SU-DHL-6 (cell line): Measurements from ENCODE around the gene AK1.
A peak's percentile ranks its signal among the peaks of the same experiment; 100 is the strongest.

Experiments used
- H2AFZ ChIP-seq: fragments of 200-600 bp; sonication (generic); 2 replicates; pipeline ENCODE4 v1.6.1; 2014; ENCODE audit warnings: low read depth, mild to moderate bottlenecking, moderate library complexity, mixed read lengths, antibody characterized with exemption, low read length; ENCODE audit not compliant: severe bottlenecking
- H3F3A ChIP-seq: fragments of 200-600 bp; shearing (Covaris generic); 2 replicates; pipeline ENCODE4 v1.6.0; 2016; ENCODE audit warnings: antibody characterized with exemption, mild to moderate bottlenecking; ENCODE audit not compliant: insufficient read depth
- H3K27ac ChIP-seq: fragments of 200-600 bp; sonication (generic); 2 replicates; pipeline ENCODE4 v1.5.1; 2016; ENCODE audit warnings: low read depth, mild to moderate bottlenecking, low read length, moderate library complexity, mixed read lengths
- H3K27me3 ChIP-seq: fragments of 200-600 bp; sonication (generic), shearing (Covaris generic); 2 replicates; pipeline ENCODE4 v1.6.0; 2014; ENCODE audit warnings: mild to moderate bottlenecking, low read length
- H3K36me3 ChIP-seq: fragments of 200-600 bp; sonication (generic); 2 replicates; pipeline ENCODE4 v1.6.1; 2014; ENCODE audit warnings: mild to moderate bottlenecking, low read length, mixed read lengths
- H3K4me2 ChIP-seq: fragments of 300-600, 200-600 bp; shearing (Covaris generic), sonication (generic); 2 replicates; pipeline ENCODE4 v1.6.0; 2014; ENCODE audit warnings: low read length, low read depth, mild to moderate bottlenecking; ENCODE audit not compliant: poor library complexity, severe bottlenecking
- H3K4me3 ChIP-seq: fragments of 200-600 bp; sonication (generic); 2 replicates; pipeline ENCODE4 v1.5.1; 2014; ENCODE audit warnings: antibody characterized with exemption, low read length, mild to moderate bottlenecking, mixed read lengths; ENCODE audit not compliant: insufficient read depth, poor library complexity, severe bottlenecking
- H3K79me2 ChIP-seq: fragments of 200-600 bp; sonication (generic); 2 replicates; pipeline ENCODE4 v1.6.1; 2014; ENCODE audit warnings: mild to moderate bottlenecking, low read length, moderate library complexity; ENCODE audit not compliant: insufficient read depth
- H3K9ac ChIP-seq: fragments of 200-600 bp; sonication (generic); 2 replicates; pipeline ENCODE4 v1.7.0; 2014; ENCODE audit warnings: mild to moderate bottlenecking, low read length
- H3K9me2 ChIP-seq: fragments of 200-600 bp; sonication (generic); replicated peaks from 2 replicates; pipeline ENCODE4 v1.6.1; 2014; ENCODE audit warnings: low read length; ENCODE audit not compliant: insufficient read depth
- H3K9me3 ChIP-seq: fragments of 200-600 bp; sonication (generic); 2 replicates; pipeline ENCODE4 v1.6.1; 2014; ENCODE audit warnings: low read length, mixed read lengths; ENCODE audit not compliant: insufficient read depth
- H4K20me1 ChIP-seq: fragments of 200-600 bp; sonication (generic); 2 replicates; pipeline ENCODE4 v1.6.1; 2014; ENCODE audit warnings: low read depth, mild to moderate bottlenecking, antibody characterized with exemption, low read length, moderate library complexity, mixed read lengths
- CTCF ChIP-seq: fragments of 200-600 bp; sonication (generic); IDR thresholded peaks from one replicate; pipeline ENCODE4 v1.5.1; 2017; ENCODE audit warnings: antibody characterized with exemption, mild to moderate bottlenecking, low read length, moderate library complexity; ENCODE audit not compliant: insufficient read depth, poor library complexity, severe bottlenecking
- EZH2phosphoT487 ChIP-seq: fragments of 200-600 bp; sonication (generic), shearing (Covaris generic); conservative IDR thresholded peaks from 2 replicates; pipeline ENCODE4 v1.6.1; 2018; ENCODE audit warnings: mild to moderate bottlenecking, antibody characterized with exemption, low read length, moderate library complexity, mixed read lengths

The AK1 gene

DNA sequence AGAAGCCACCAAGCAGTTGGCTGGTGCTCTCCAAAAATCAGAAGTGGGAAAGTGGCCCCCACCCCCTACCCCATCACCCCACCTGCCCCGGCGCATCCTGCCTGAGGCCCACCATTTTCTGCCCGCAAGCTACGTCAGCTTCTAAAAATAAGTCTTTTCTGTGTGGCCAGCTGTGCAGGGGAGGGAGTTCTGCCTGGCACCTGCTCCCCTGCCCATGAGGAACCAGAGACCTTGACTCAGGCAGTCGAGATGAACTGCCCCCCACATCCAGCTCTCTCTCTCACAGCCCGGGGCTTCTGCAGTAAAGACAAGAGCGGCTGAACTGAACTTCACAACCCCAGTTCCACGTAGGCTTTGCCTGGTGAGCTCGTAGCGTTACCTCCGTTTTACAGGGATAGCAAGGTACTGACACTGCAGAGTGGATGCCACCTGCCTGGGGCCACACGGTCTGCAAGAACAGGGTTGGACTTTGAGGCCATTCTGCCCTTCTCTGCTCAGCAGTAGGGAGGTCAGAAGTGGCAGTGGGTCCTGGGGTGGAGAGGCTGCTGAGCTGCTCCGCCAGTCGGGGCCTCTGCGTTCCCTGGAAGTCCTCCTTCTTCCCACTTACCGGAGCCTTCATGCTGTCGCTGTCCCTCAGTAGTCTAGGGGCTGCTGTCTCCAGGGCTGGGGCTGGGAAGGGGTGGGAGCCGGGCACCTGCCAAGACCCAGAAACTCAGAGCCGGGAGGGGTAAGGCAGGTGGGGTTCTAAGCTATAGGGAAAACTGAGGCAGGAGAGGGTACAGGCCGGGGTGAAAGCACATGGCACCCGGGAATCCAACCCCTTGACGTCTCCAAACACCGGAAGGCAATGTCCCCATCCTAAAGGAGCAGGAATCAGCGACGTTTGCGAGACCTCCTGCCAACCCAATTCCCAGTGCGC lies 38.6 kb upstream of the AK1 start:
- Histone ChIP-seq H3K4me2 (peak overlapping the region; percentile 87), H3K36me3 (no peaks in the 10 kb centered on the region), H3K9ac (peak overlapping the region; percentile 84), H3K4me3 (peak overlapping the region; percentile 65), H3K27ac (peak overlapping the region; percentile 80), H3K27me3 (no peaks in the 10 kb centered on the region), H3K79me2 (no peaks in the 10 kb centered on the region), H3K9me3 (no peaks in the 10 kb centered on the region), H3F3A (peaks cover 19% of the 10 kb centered on the region), H2AFZ (peak overlapping the region; percentile 66), H3K9me2 (no peaks in the 10 kb centered on the region), H4K20me1 (no peaks in the 10 kb centered on the region)
- TF ChIP-seq CTCF: no peak
- no peak for TF ChIP-seq EZH2phosphoT487

GRCh38 chr9:127915325-127915752 lies 37.9 kb upstream of the AK1 start:
- no peaks in the 10 kb centered on the region for H3K9me3 ChIP-seq
- H3K27ac ChIP-seq: peak overlapping the region; percentile 80
- no peaks in the 10 kb centered on the region for H4K20me1 ChIP-seq
- H3K9me2 ChIP-seq: no peaks in the 10 kb centered on the region
- no peaks in the 10 kb centered on the region for H3K79me2 ChIP-seq
- H3K4me3 ChIP-seq: no peak overlapping the region
- H3K4me2 ChIP-seq: peak overlapping the region; percentile 87
- TF ChIP-seq CTCF (no peak), EZH2phosphoT487 (no peak)
- peaks cover 19% of the 10 kb centered on the region for H3F3A ChIP-seq
- H2AFZ ChIP-seq: no peak overlapping the region
- H3K9ac ChIP-seq: peak overlapping the region; percentile 26; the same call in 1 of the 2 replicates
- H3K36me3 ChIP-seq: no peaks in the 10 kb centered on the region
- H3K27me3 ChIP-seq: no peaks in the 10 kb centered on the region

DNA sequence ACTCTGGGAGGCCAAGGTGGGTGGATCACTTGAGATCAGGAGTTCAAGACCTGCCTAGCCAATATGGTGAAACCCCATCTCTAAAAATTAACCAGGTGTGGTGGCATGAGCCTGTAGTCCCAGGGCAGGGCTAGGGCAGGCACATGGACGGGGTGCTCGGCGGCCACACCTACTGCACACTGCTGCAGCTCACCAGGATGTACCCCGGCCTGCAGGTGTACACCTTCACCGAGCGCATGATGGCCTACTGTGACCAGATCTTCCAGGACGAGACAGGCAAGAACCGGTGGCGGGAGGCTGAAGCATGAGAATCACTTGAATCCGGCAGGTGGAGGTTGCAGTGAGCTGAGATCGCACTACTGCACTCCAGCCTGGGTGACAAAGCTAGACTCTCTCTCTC lies 36.2 kb upstream of the AK1 start:
- no peaks in the 10 kb centered on the region for H3K9me3 ChIP-seq
- no peak overlapping the region for H3K27ac ChIP-seq
- H3K36me3 ChIP-seq: no peaks in the 10 kb centered on the region
- no peaks in the 10 kb centered on the region for H3K27me3 ChIP-seq
- no peaks in the 10 kb centered on the region for H3K9me2 ChIP-seq
- TF ChIP-seq EZH2phosphoT487: no peak
- no peak for TF ChIP-seq CTCF
- no peaks in the 10 kb centered on the region for H4K20me1 ChIP-seq
- H3F3A ChIP-seq: peaks cover 19% of the 10 kb centered on the region
- H3K4me2 ChIP-seq: no peak overlapping the region
- no peaks in the 10 kb centered on the region for H3K79me2 ChIP-seq
- no peak overlapping the region for H3K4me3 ChIP-seq
- H3K9ac ChIP-seq: no peak overlapping the region
- no peak overlapping the region for H2AFZ ChIP-seq
